SK-N-SH (cell line): ENCODE results near the gene PPARGC1A. TPM values are rescaled to one million over a fixed set of nuclear protein-coding genes. Genes with fewer than 3 reads are reported as not detected.

Experiments used
- CTCF ChIA-PET: fragments of 300-600, 350-600 bp; formaldehyde crosslinking; extraction: SDS; loops from one replicate; lab custom pipeline; 2021; lab: Yijun Ruan, JAX
- POLR2A ChIA-PET: fragments of 350-600 bp; sonication (Branson Sonifier 250); formaldehyde crosslinking; extraction: SDS; loops from one replicate; lab custom pipeline; 2020; ENCODE audit warnings: antibody characterized with exemption, inconsistent platforms; lab: Yijun Ruan, JAX
- DNase-seq: peaks from one replicate; pipeline ENCODE4 v3.0.0; 2012
- H2AFZ ChIP-seq: fragments of 200-600 bp; sonication (generic); 2 replicates; pipeline ENCODE4 v1.8.1; 2016; ENCODE audit warnings: antibody characterized with exemption, mild to moderate bottlenecking, low read depth
- H3F3A ChIP-seq: fragments of 200-600 bp; sonication (generic); replicated peaks from 2 replicates; pipeline ENCODE3; 2016; ENCODE audit warnings: antibody characterized with exemption, mild to moderate bottlenecking; ENCODE audit not compliant: insufficient read depth
- H3K27ac ChIP-seq, 2 experiments: fragments of 200-500 bp in 1 of 2; fragments of 200-600 bp in 1 of 2; sonication (Bioruptor generic) in 1 of 2; sonication (generic), shearing (Covaris generic) in 1 of 2; 2 replicates each; pipeline versions ENCODE4 v1.5.1 to v1.6.1; 2014 to 2016; ENCODE audit warnings: low read depth in 2 of 2, inconsistent platforms in 1 of 2, low read length in 1 of 2, mild to moderate bottlenecking in 1 of 2, mixed read lengths in 1 of 2
- H3K27me3 ChIP-seq: fragments of 200-600 bp; sonication (generic), shearing (Covaris generic); 2 replicates; pipeline ENCODE4 v1.6.1; 2016; ENCODE audit warnings: mixed run types; ENCODE audit not compliant: insufficient read depth
- H3K36me3 ChIP-seq, 2 experiments: fragments of 200-500 bp in 1 of 2; fragments of 200-600 bp in 1 of 2; sonication (Bioruptor generic) in 1 of 2; sonication (generic) in 1 of 2; replicated peaks in 1 of 2; 2 replicates each; pipeline versions ENCODE3 to v1.5.1; 2014 to 2016; ENCODE audit warnings: low read length in 1 of 2, mild to moderate bottlenecking in 1 of 2; ENCODE audit not compliant: insufficient read depth in 2 of 2, control insufficient read depth in 1 of 2
- H3K4me1 ChIP-seq, 2 experiments: fragments of 200-500 bp in 1 of 2; fragments of 200-600 bp in 1 of 2; sonication (Bioruptor generic) in 1 of 2; sonication (generic), shearing (Covaris generic) in 1 of 2; 2 replicates each; pipeline versions ENCODE4 v1.5.1 to v1.6.1; 2014 to 2016; ENCODE audit warnings: low read depth in 1 of 2, low read length in 1 of 2, mixed run types in 1 of 2; ENCODE audit not compliant: insufficient read depth in 2 of 2, control insufficient read depth in 1 of 2
- H3K4me2 ChIP-seq: fragments of 200-600 bp; sonication (generic), shearing (Covaris generic); 2 replicates; pipeline ENCODE4 v1.6.1; 2017; ENCODE audit warnings: mixed run types
- H3K4me3 ChIP-seq, 2 experiments: fragments of 200-500 bp in 1 of 2; fragments of 200-600 bp in 1 of 2; sonication (Bioruptor generic) in 1 of 2; sonication (generic), shearing (Covaris generic) in 1 of 2; 2 replicates each; pipeline versions ENCODE4 v1.5.1 to v1.8.1; 2014 to 2016; ENCODE audit warnings: low read depth in 2 of 2, inconsistent platforms in 1 of 2, low read length in 1 of 2, mild to moderate bottlenecking in 1 of 2, mixed read lengths in 1 of 2, moderate library complexity in 1 of 2
- H3K79me2 ChIP-seq: fragments of 200-600 bp; sonication (generic); 2 replicates; pipeline ENCODE4 v1.8.1; 2017; ENCODE audit warnings: mild to moderate bottlenecking; ENCODE audit not compliant: insufficient read depth
- H3K9ac ChIP-seq: fragments of 200-600 bp; sonication (generic); 2 replicates; pipeline ENCODE4 v1.6.1; 2017; ENCODE audit warnings: mixed run types
- H3K9me2 ChIP-seq: fragments of 200-600 bp; sonication (generic); 2 replicates; pipeline ENCODE4 v1.6.1; 2017; ENCODE audit warnings: mixed run types
- H3K9me3 ChIP-seq: fragments of 200-600 bp; sonication (generic); 2 replicates; pipeline ENCODE4 v1.6.1; 2017; ENCODE audit warnings: mixed run types, mild to moderate bottlenecking, moderate library complexity
- H4K20me1 ChIP-seq: fragments of 200-600 bp; sonication (generic); 2 replicates; pipeline ENCODE4 v1.6.1; 2017; ENCODE audit warnings: mild to moderate bottlenecking, mixed run types; ENCODE audit not compliant: insufficient read depth
- FOSL2 ChIP-seq: IDR thresholded peaks from 2 replicates; pipeline ENCODE4 v1.4.0; 2012; ENCODE audit warnings: low read depth, mild to moderate bottlenecking, moderate library complexity, borderline replicate concordance
- NRF1 ChIP-seq: IDR thresholded peaks from 2 replicates; pipeline ENCODE4 v1.6.1; 2012; ENCODE audit warnings: low read depth, mild to moderate bottlenecking, low read length
- POLR2AphosphoS5 ChIP-seq: IDR thresholded peaks from 2 replicates; pipeline ENCODE4 v1.6.1; 2012; ENCODE audit warnings: low read depth, low read length
- SIN3A ChIP-seq: IDR thresholded peaks from 2 replicates; pipeline ENCODE4 v1.6.1; 2012; ENCODE audit warnings: low read depth, mild to moderate bottlenecking, low read length, moderate library complexity, borderline replicate concordance
- SMC3 ChIP-seq: IDR thresholded peaks from 2 replicates; pipeline ENCODE4 v1.6.1; 2012; ENCODE audit warnings: low read depth, low read length, improper control_type of control experiment
- WGBS: methylation state at CpG from one replicate; pipeline ENCODE4 v1.1.6; 2017; ENCODE audit warnings: low lambda C conversion rate; 5-methylcytosine and 5-hydroxymethylcytosine counted together
- polyA plus RNA-seq, 3 experiments: library from polyadenylated mRNA; depleted of rRNA; stranded (reverse); fragments of >200 nt; gene quantifications; 2 replicates each; pipeline ENCODE4 v1.2.3, GENCODE V29; 2012
- TF ChIP-seq, protein P1 (sequence below): IDR thresholded peaks from 2 replicates; pipeline ENCODE4; 2012
- TF ChIP-seq, protein P2 (sequence below): fragments of 150-350 bp; IDR thresholded peaks from 2 replicates; pipeline ENCODE4 v1.6.1; 2017; ENCODE audit warnings: antibody characterized with exemption, low read length, low read depth, borderline replicate concordance
- TF ChIP-seq, protein P3 (sequence below): fragments of 150-350 bp; IDR thresholded peaks from 2 replicates; pipeline ENCODE4 v1.6.1; 2016; ENCODE audit warnings: mild to moderate bottlenecking, low read depth, low read length
- TF ChIP-seq, protein P4 (sequence below): IDR thresholded peaks from 2 replicates; pipeline ENCODE4 v1.4.0; 2012; ENCODE audit warnings: low read depth, borderline replicate concordance
- TF ChIP-seq, protein P5 (sequence below): IDR thresholded peaks from 2 replicates; pipeline ENCODE4 v1.6.1; 2012; ENCODE audit warnings: mild to moderate bottlenecking, low read depth, low read length, moderate library complexity

The PPARGC1A gene
- polyA plus RNA-seq, 1 of the 3 experiments (the other 2 are of a cell fraction), result 0.07 TPM

DNA sequence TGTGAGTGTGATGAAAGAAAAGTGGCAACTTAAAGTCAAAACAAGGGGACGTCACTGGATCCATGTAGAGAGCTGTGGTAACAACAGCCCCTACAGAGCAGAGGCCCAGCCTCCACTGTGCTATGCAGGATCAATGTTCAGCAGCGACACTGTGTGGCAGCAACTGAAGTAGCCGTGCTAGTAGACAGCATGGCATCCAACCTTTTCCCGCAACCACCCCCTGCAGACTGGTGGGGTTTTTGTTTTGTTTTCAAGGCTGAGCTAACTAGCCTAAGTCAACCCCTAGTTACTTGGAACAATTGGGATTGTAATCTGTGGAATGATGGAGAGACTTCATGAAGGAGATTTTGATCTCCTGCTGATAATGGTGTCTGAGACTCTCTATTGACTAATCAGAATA lies 44.4 kb upstream of the PPARGC1A start:
- ChIA-PET CTCF (no interaction called here), POLR2A (no interaction called here)
- DNase-seq, result no peak
- peaks cover 0 to 8% of the 10 kb centered on the region in 2 experiments; a peak in 2 of 4 replicates for H3K4me1 ChIP-seq
- H3K4me2 ChIP-seq, result no peak overlapping the region
- H4K20me1 ChIP-seq, result no peaks in the 10 kb centered on the region
- no peaks in the 10 kb centered on the region for H3K9me2 ChIP-seq
- H3K27me3 ChIP-seq, result no peaks in the 10 kb centered on the region
- no peaks in the 10 kb centered on the region for H3K79me2 ChIP-seq
- no peak overlapping the region for H3K9ac ChIP-seq
- H3K27ac ChIP-seq, result no peak overlapping the region
- H3F3A ChIP-seq, result no peaks in the 10 kb centered on the region
- no peak overlapping the region for H3K4me3 ChIP-seq
- H3K9me3 ChIP-seq, result no peaks in the 10 kb centered on the region
- TF ChIP-seq NRF1 (no peak), FOSL2 (no peak), POLR2AphosphoS5 (no peak)
- TF ChIP-seq, protein P1, sequence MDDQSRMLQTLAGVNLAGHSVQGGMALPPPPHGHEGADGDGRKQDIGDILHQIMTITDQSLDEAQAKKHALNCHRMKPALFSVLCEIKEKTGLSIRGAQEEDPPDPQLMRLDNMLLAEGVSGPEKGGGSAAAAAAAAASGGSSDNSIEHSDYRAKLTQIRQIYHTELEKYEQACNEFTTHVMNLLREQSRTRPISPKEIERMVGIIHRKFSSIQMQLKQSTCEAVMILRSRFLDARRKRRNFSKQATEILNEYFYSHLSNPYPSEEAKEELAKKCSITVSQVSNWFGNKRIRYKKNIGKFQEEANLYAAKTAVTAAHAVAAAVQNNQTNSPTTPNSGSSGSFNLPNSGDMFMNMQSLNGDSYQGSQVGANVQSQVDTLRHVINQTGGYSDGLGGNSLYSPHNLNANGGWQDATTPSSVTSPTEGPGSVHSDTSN, result no peak
- TF ChIP-seq, protein P2, sequence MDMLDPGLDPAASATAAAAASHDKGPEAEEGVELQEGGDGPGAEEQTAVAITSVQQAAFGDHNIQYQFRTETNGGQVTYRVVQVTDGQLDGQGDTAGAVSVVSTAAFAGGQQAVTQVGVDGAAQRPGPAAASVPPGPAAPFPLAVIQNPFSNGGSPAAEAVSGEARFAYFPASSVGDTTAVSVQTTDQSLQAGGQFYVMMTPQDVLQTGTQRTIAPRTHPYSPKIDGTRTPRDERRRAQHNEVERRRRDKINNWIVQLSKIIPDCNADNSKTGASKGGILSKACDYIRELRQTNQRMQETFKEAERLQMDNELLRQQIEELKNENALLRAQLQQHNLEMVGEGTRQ, result no peak
- TF ChIP-seq, protein P3, sequence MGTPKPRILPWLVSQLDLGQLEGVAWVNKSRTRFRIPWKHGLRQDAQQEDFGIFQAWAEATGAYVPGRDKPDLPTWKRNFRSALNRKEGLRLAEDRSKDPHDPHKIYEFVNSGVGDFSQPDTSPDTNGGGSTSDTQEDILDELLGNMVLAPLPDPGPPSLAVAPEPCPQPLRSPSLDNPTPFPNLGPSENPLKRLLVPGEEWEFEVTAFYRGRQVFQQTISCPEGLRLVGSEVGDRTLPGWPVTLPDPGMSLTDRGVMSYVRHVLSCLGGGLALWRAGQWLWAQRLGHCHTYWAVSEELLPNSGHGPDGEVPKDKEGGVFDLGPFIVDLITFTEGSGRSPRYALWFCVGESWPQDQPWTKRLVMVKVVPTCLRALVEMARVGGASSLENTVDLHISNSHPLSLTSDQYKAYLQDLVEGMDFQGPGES, result no peak
- H2AFZ ChIP-seq, result no peak overlapping the region
- WGBS, result 67% methylated on average over 4 of the region's 4 CpGs
- no peaks in the 10 kb centered on the region for H3K36me3 ChIP-seq

DNA sequence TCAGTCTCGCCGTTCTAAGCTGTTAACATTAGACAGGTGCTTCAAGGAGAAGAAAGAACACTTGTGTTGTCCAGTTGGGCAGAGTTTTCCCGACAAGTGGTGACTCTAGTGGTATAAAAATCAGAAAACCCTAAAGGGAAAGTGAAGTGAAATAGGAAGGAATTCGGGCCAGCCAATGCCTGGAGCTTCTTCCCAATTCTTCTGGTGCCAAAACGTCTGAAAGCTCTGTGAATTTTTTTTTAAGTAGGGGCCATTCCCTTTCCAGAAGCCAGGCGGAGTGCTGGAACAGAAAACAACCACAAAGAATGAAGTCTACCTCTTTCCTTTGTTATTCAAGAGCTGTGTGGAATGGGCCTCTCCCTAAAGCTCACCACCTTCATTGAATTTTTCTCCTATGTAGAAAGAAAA lies 43.1 kb upstream of the PPARGC1A start:
- H3K9ac ChIP-seq, result no peak overlapping the region
- H3K4me1 ChIP-seq, result peaks cover 0 to 8% of the 10 kb centered on the region in 2 experiments; a peak in 2 of 4 replicates
- H3K4me3 ChIP-seq, result no peak overlapping the region
- H3K4me2 ChIP-seq, result no peak overlapping the region
- no peaks in the 10 kb centered on the region for H3K9me2 ChIP-seq
- 42% methylated on average over 6 of the region's 6 CpGs for WGBS
- no peaks in the 10 kb centered on the region for H3K36me3 ChIP-seq
- no peaks in the 10 kb centered on the region for H4K20me1 ChIP-seq
- no peaks in the 10 kb centered on the region for H3F3A ChIP-seq
- H3K9me3 ChIP-seq, result no peaks in the 10 kb centered on the region
- H3K27me3 ChIP-seq, result no peaks in the 10 kb centered on the region
- ChIA-PET POLR2A (no interaction called here), CTCF (no interaction called here)
- TF ChIP-seq, protein P4, sequence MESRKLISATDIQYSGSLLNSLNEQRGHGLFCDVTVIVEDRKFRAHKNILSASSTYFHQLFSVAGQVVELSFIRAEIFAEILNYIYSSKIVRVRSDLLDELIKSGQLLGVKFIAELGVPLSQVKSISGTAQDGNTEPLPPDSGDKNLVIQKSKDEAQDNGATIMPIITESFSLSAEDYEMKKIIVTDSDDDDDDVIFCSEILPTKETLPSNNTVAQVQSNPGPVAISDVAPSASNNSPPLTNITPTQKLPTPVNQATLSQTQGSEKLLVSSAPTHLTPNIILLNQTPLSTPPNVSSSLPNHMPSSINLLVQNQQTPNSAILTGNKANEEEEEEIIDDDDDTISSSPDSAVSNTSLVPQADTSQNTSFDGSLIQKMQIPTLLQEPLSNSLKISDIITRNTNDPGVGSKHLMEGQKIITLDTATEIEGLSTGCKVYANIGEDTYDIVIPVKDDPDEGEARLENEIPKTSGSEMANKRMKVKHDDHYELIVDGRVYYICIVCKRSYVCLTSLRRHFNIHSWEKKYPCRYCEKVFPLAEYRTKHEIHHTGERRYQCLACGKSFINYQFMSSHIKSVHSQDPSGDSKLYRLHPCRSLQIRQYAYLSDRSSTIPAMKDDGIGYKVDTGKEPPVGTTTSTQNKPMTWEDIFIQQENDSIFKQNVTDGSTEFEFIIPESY, result no peak
- TF ChIP-seq NRF1 (no peak), SMC3 (no peak), SIN3A (no peak)
- TF ChIP-seq, protein P5, sequence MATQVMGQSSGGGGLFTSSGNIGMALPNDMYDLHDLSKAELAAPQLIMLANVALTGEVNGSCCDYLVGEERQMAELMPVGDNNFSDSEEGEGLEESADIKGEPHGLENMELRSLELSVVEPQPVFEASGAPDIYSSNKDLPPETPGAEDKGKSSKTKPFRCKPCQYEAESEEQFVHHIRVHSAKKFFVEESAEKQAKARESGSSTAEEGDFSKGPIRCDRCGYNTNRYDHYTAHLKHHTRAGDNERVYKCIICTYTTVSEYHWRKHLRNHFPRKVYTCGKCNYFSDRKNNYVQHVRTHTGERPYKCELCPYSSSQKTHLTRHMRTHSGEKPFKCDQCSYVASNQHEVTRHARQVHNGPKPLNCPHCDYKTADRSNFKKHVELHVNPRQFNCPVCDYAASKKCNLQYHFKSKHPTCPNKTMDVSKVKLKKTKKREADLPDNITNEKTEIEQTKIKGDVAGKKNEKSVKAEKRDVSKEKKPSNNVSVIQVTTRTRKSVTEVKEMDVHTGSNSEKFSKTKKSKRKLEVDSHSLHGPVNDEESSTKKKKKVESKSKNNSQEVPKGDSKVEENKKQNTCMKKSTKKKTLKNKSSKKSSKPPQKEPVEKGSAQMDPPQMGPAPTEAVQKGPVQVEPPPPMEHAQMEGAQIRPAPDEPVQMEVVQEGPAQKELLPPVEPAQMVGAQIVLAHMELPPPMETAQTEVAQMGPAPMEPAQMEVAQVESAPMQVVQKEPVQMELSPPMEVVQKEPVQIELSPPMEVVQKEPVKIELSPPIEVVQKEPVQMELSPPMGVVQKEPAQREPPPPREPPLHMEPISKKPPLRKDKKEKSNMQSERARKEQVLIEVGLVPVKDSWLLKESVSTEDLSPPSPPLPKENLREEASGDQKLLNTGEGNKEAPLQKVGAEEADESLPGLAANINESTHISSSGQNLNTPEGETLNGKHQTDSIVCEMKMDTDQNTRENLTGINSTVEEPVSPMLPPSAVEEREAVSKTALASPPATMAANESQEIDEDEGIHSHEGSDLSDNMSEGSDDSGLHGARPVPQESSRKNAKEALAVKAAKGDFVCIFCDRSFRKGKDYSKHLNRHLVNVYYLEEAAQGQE, result no peak
- DNase-seq, result no peak
- H3K79me2 ChIP-seq, result no peaks in the 10 kb centered on the region
- H2AFZ ChIP-seq, result no peak overlapping the region
- no peak overlapping the region for H3K27ac ChIP-seq
